Non-pigmented ciliary epithelial cell (primary cell): ENCODE results near the gene CALU.

Experiments used
- DNase-seq: peaks from one replicate; pipeline ENCODE4 v3.0.0-alpha.2; 2010; ENCODE audit warnings: low read depth

Gene CALU

DNA sequence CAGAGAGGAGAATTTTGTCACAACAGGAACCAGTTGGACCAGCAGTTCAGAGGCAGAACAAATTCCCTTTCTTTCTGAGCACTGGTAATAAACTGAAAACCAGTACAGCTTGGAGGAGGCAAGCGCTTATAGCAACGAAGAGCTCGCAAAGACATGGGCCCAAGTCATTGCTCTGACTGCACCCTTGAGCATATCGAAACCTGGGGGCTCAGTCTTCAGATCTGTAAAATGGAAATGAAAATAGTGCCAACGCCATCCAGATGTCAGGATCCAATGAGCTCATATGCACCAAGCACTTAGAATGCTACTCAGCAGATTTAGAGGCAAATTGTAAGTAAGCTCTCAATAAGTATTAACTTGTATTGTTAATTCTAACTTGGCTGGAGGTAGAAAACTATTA is 14.4 kb upstream of the CALU start:
- DNase-seq, result no peak

GRCh38 chr7:128725531-128725930 is 13.6 kb upstream of the CALU start:
- DNase-seq, result no peak

- DNase-seq, result no peak
Observed at GRCh38 chr7:128726059-128726736, 13.0 kb upstream of the CALU start.

DNA sequence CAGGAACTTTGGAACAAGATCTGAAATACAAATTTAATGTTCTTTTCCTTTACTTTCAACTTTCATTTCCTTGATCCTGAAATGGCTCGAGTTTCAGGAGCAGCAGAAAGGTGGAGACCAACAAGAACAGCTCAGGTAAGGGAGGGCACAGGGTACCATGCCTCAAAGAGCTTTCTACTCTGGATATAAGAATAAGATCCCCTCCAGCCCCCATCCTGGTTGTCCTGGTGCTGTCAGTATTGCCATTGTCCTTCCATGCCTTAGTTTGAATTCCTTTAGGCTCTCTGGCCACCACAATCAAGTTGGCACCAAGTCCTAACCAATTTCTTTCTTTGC is 12.5 kb upstream of the CALU start:
- DNase-seq, result no peak

DNA sequence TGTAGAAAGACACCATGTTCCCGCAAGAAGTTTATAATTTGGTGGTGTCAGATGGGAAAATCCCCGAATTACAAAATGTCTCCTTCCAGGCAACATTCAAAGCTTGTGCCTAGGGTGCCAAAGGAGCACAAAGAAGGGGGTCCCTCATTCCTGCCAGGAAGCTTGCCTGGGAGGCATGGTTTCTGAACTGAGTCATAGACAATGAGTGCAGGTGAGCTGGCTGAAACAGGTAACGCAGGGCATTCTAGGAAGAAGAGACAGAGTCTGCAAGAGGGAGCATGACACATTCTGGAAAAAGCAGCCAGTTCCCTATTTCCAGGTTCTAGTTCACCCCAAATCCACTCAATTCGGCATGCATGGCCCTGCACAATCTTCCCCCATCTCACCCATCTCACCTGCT is 11.9 kb upstream of the CALU start:
- DNase-seq, result no peak

DNA sequence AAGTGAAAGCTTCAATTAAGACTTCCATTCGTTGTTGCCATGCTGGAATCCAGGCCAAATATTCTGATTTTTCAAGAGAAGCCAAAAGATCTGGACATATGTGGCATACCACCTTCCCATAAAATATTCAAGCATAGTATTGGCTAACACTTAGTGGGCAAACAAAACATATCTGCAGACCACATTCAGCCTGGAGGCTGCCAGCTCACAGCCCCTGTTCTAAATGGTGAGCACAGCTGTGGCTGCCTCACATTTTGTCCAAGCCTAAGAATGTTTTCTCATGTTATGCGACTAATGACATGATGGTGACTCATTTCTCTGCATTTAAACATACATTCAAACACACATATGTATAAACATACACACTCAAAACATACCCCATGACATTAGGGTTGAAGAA is 10.6 kb upstream of the CALU start:
- no peak for DNase-seq

DNA sequence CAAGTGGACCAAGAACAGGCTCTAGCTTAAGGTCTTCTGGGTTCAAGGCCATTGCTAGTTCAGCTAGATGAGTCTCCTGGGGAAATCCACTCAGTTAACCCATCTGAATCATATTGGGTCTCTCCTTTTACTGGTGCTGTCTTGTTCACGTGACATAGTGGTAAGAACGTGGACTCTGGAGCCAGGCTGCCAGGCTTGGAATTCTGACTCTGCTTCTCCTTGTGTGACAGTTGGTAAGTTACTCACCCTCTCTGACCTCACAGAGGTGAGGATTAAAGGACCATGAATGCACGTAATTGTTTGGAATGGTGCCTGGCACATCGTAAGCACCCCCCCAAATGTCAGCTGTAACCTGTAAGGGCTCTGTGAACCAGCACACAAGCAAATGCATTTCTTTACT is 9.7 kb upstream of the CALU start:
- no peak for DNase-seq

DNA sequence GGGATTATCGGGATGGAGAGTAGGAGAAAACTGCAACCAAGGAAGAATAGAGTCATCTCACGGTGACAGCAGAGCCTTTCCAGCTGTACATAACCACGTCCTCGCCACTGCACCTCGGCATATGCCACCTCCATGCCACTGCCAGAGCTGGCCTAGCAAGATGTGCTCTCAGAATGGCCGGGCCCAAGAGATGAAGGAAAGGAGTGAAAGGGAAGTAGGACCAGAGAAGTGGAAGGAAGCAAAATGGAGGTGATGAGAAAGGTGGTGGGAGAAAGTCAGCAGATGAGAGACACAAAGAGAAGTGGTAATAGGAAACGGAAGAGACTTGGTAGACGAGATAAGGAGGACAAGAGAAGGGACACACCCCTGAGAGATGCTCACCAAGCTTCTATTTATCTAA is 8.0 kb upstream of the CALU start:
- DNase-seq, result no peak

- no peak for DNase-seq
Observed at GRCh38 chr7:128732521-128733277, 6.5 kb upstream of the CALU start.

- no peak for DNase-seq
Observed at GRCh38 chr7:128733278-128733645, 5.9 kb upstream of the CALU start.

GRCh38 chr7:128734890-128735289 is 4.3 kb upstream of the CALU start:
- no peak for DNase-seq

DNA sequence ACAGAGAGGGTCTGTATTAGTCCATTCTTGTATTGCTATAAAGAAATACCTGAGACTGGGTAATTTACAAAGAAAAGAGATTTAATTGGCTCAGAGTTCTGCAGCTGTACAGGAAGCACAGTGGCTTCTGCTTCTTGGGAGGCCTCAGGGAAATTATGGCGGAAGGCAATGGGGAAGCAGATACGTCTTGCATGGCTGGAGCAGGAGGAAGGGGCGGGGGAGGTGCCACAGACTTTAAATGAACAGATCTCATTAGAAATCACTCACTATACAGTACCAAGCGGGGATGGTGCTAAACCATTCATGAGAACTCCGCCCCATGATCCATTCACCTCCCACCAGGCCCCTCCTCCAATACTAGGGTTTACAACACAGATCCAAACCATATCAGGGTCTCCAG is 3.7 kb upstream of the CALU start:
- no peak for DNase-seq

DNA sequence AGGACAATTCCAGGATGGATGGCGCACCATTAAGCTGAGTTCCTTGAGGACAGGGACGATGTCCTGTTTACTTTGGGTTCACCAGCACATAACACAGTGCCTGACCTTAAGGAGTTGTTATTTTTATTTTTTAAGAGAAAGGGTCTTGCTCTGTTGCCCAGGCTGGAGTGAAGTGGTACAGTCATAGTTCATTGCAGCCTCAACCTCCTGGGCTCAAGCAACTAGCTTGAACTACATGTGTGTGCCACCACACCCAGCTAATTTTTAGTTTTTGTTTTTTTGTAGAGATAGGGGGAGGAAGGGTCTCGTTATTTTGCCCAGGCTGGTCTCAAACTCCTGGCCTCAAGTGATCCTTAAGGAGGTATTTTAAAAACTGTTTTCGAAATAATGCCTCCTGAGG is 1.7 kb upstream of the CALU start:
- DNase-seq, result no peak

DNA sequence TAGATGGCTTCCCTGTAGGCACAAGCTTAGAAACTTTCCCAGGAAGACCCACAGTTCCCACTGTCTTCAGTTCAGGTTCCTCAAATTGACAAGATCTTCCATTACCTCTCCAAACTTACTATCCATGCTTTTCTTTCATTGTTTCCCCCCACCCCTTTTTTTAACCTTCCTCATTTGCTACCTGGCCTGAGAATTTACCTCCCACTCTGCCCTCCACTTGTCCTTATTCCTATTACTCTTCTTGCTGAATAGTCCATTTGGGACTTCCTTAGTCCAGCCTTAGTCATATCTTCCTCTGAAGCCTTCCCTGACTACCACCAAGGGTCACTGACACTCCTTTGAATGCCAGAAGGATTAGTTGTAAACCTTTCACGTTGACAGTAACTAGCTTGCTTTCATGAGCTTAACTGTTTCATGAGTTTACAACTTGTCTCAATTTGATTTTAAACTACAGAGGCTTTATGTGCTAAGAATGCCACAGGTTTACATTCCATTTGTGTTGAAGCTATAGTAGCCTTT is 1.2 kb upstream of the CALU start:
- DNase-seq, result peak; percentile 36

DNA sequence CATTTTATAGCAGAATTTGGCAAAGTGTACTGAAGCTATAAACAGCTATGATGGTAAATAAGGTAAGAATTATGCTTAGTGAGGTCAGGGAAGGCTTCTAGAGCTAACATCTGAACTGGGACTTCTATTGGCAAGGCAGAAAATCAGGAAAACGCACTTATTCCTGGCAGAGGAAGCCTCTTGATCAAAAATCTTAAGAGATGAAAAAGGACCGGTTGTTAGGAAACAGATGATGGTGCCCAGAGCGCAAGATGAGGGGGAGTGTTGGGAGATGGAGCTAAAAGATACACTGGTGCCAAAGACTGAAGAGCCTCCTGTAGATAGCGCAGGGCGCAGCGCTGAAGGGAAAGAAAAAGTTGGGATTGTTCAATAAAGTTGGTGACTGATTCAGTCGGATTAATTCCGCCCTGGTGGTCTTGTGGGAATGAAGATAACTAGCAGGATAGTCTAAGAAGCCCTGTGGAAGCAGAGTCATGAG is 550 bp upstream of the CALU start:
- no peak for DNase-seq

DNA sequence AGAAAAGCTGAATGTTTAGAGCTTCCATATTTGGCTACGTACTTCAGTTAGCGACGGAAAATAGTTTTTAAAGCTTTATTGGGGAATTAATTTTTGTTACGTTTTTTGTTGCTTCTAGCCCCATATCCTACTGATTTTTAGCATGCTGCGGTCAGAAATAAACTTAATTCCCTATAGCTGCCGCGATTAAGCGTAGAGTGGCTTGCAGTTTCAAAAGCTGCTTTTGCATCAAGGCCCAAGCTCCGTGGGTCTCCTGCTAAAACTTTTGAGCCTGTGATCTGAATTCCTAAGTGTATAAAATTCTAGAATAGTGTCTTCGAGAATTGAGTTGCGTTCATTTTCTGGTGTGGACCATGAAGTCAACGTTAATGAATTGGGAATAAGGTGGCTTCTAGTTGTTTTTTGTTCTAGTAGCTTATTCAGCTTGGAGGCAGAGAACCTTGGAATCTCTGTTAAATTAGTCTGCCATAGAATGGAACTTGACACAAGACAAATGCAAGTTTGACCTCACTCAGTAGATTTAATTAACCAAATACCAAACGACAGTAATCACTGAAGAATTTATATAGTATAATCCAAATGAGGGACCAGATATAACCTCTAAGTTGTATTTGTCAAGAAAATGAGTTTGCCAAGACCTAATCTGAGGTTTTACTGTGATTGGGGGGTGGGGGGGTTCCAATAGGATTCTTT is 977 bp downstream of the CALU start:
- no peak for DNase-seq

- DNase-seq, result no peak
Observed at GRCh38 chr7:128740996-128741395, 1.8 kb downstream of the CALU start.

GRCh38 chr7:128741491-128741890 is 2.3 kb downstream of the CALU start:
- no peak for DNase-seq

GRCh38 chr7:128742206-128742605 is 3.0 kb downstream of the CALU start:
- peak; percentile 24 for DNase-seq

DNA sequence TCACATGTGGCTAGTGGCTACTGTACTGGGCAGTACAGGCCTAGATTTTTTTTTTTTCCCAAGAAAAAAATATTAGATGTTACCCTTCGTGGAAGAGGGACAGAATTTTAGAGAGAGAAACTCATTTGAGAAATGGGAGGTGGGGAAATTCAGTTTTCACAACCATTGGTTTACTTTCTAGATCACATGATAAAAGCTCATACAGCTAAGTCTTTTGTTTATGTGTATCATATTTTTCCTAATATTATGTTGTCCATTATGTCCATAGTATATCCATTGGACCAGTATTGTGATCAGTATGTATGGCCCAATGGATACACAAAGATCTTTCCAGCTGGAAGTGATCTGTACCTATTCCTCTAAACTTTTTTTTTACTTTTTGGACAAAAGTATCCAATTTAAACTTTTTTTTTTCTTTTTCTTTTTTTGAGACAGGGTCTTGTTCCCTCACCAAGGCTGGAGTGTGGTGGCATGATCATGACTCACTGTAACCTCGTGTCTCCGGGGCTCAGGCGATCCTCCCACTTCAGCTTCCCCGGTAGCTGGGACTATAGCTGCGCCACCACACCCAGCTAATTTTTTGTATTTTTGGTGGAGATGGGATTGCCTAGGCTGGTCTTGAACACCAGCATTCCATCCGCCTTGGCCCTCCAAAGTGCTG is 4.1 kb downstream of the CALU start:
- no peak for DNase-seq

GRCh38 chr7:128744366-128744905 is 5.3 kb downstream of the CALU start:
- DNase-seq, result no peak

- no peak for DNase-seq
Observed at GRCh38 chr7:128745706-128746105, 6.5 kb downstream of the CALU start.
